Sigmoid colon (tissue), 7 donors: ENCODE measurements around the gene NETO2. TPM values are rescaled to one million over a fixed set of nuclear protein-coding genes. Genes with fewer than 3 reads are reported as not detected.
"Not testable (repeated sequence)": the region's sequence is repeated elsewhere in the genome, so short reads cannot be mapped to it uniquely, and the experiment has no call there.

Experiments used
- DNase-seq: peaks from one replicate; pipeline ENCODE4 v3.0.0-alpha.2; 2019
- H3K27ac ChIP-seq, 4 donors: fragments of 200-600 bp; sonication (generic); one replicate each; pipeline ENCODE4 v1.5.1; 2016 to 2019; ENCODE audit warnings: mild to moderate bottlenecking in 1 of 4
- H3K27me3 ChIP-seq, 3 donors: fragments of 200-600 bp; sonication (generic); one replicate each; pipeline ENCODE4 v1.5.1; 2019; ENCODE audit warnings: mild to moderate bottlenecking in 1 of 3
- H3K36me3 ChIP-seq, 4 donors: fragments of 200-600 bp; sonication (generic); one replicate each; pipeline ENCODE4 v1.5.1; 2016 to 2019
- H3K4me1 ChIP-seq, 4 donors: fragments of 200-600 bp; sonication (generic); one replicate each; pipeline ENCODE4 v1.5.1; 2017 to 2019
- H3K4me3 ChIP-seq, 4 donors: fragments of 200-600 bp; sonication (generic); one replicate each; pipeline ENCODE4 v1.5.1; 2017 to 2019; ENCODE audit warnings: mild to moderate bottlenecking in 2 of 4, moderate library complexity in 1 of 4
- H3K9me3 ChIP-seq, 4 donors: fragments of 200-600 bp in 3 of 4; sonication (generic) in 3 of 4; one replicate each; pipeline versions ENCODE4 v1.5.1 to v1.6.1; 2013 to 2019
- CTCF ChIP-seq, 4 experiments: fragments of 450-650 bp in 3 of 4; fragments of 200-600 bp in 1 of 4; IDR thresholded peaks; one replicate each; pipeline ENCODE4 v1.5.1; 2016 to 2019; ENCODE audit warnings: antibody characterized with exemption in 4 of 4, mild to moderate bottlenecking in 3 of 4, moderate library complexity in 2 of 4
- EP300 ChIP-seq, 4 donors: sonication (generic); formaldehyde crosslinking; IDR thresholded peaks; one replicate each; pipeline ENCODE4 v1.6.1; 2017; ENCODE audit warnings: antibody characterized with exemption in 4 of 4
- POLR2A ChIP-seq, 2 donors: fragments of 450-650 bp; IDR thresholded peaks; one replicate each; pipeline ENCODE4 v1.6.1; 2016; ENCODE audit warnings: antibody characterized with exemption in 2 of 2, mild to moderate bottlenecking in 2 of 2, moderate library complexity in 2 of 2
- POLR2AphosphoS5 ChIP-seq, 4 donors: sonication (generic); formaldehyde crosslinking; IDR thresholded peaks; one replicate each; pipeline ENCODE4 v1.6.1; 2017; ENCODE audit warnings: antibody characterized with exemption in 4 of 4
- WGBS, 2 donors: extraction: QIAGEN DNeasy Blood & Tissue Kit; methylation state at CpG; one replicate each; pipeline ENCODE4 v1.1.7; 2013; 5-methylcytosine and 5-hydroxymethylcytosine counted together
- intact Hi-C: fragments of 100-400 bp; cut with DNase I; formaldehyde crosslinking; loops from one replicate; pipeline ENCODE4 v1.15.1; 2023
- polyA plus RNA-seq, 3 donors: library from polyadenylated mRNA; stranded (reverse); fragments of 200-250 nt; gene quantifications; one replicate each; pipeline ENCODE4 v1.2.3, GENCODE V29; 2013
- total RNA-seq, 4 donors: library from RNA; depleted of rRNA; stranded (reverse); fragments of >200 nt; gene quantifications; one replicate each; pipeline ENCODE4 v1.1.0, GENCODE V29; 2016
- donor health status: healthy with polysubstance abuse.
- donor health status: Bipolar disorder and iron deficiency.
- donor health status: healthy.

NETO2 gene
- total and polyA plus RNA-seq, 7 donors = 0.28 to 7.1 (median 0.95) TPM

GRCh38 chr16:47156680-47157215 is 13.0 kb upstream of the NETO2 start:
- intact Hi-C loops = no loop called here
- Histone ChIP-seq H3K27ac (no peak overlapping the region), H3K4me3 (no peak overlapping the region), H3K9me3 (peaks cover 0 to 5% (median 1%) of the 10 kb centered on the region in 4 donors), H3K27me3 (no peaks in the 10 kb centered on the region), H3K4me1 (no peaks in the 10 kb centered on the region), H3K36me3 (peaks cover 0 to 70% (median 7%) of the 10 kb centered on the region in 4 donors)
- WGBS, 2 donors = 94 to 97% methylated on average over 3 of the region's 3 CpGs
- TF ChIP-seq CTCF (IDR thresholded peaks at IDR 0.05) = no peak
- no peak for TF ChIP-seq POLR2AphosphoS5 (IDR thresholded peaks at IDR 0.05)
- no peak for TF ChIP-seq POLR2A (IDR thresholded peaks at IDR 0.05)
- no peak for TF ChIP-seq EP300 (IDR thresholded peaks at IDR 0.05)
- DNase-seq = no peak

DNA sequence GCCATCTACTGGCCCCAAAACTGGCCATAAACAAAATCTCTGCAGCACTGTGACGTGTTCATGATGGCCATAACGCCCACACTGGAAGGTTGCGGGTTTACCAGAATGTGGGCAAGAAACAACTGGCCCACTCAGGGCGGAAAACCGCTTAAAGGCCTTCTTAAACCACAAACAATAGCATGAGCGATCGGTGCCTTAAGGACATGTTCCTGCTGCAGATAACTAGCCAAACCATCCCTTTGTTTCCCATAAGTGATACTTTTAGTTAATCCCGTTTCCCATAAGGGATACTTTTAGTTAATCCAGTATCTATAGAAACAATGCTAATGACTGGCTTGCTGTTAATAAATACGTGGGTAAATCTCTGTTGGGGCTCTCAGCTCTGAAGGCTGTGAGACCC is 8.8 kb upstream of the NETO2 start:
- H3K4me1 ChIP-seq, intact Hi-C loops, DNase-seq, H3K4me3 ChIP-seq, H3K27ac ChIP-seq, H3K27me3 ChIP-seq, H3K9me3 ChIP-seq: not testable (repeated sequence)
- peaks cover 0 to 37% (median 3%) of the 10 kb centered on the region in 4 donors for H3K36me3 ChIP-seq
- 96 to 97% methylated on average over 9 of the region's 9 CpGs for WGBS, 2 donors

- TF ChIP-seq POLR2A (IDR thresholded peaks at IDR 0.05) (no peak), POLR2AphosphoS5 (IDR thresholded peaks at IDR 0.05) (no peak), EP300 (IDR thresholded peaks at IDR 0.05) (no peak), CTCF (IDR thresholded peaks at IDR 0.05) (no peak)
- Histone ChIP-seq H3K9me3 (peaks cover 0 to 5% (median 1%) of the 10 kb centered on the region in 4 donors), H3K27me3 (peaks cover 0 to 4% (median under 1%) of the 10 kb centered on the region in 3 donors), H3K4me3 (no peak overlapping the region), H3K36me3 (peaks cover 0 to 22% (median 0%) of the 10 kb centered on the region in 4 donors), H3K4me1 (no peaks in the 10 kb centered on the region), H3K27ac (no peak overlapping the region)
- no peak for DNase-seq
- 92 to 97% methylated on average over 3 of the region's 3 CpGs for WGBS, 2 donors
- intact Hi-C loops = no loop called here
These were observed 6.3 kb upstream of the NETO2 start for GRCh38 chr16:47150067-47150466.

DNA sequence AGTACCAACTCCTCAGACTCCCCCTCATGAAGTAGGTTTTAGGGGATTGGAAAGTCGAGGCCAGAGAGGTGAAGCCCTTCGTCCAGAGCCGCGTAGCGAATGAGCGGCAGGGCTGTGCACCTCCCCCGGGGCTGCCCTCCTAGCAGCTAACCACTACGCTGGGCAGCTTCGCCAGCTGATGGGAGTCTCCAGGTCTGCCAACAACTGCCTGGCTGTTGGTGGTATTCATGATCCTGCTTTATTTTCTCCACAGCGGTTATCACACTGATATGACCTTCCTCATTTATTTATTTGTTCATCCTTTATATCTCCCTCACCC is 773 bp upstream of the NETO2 start:
- H3K36me3 ChIP-seq = no peaks in the 10 kb centered on the region
- peaks cover 10 to 47% (median 30%) of the 10 kb centered on the region in 3 donors for H3K27me3 ChIP-seq
- no peak for DNase-seq
- H3K27ac ChIP-seq = no peak overlapping the region
- 4 to 18% methylated on average over 10 of the region's 10 CpGs for WGBS, 2 donors
- H3K4me1 ChIP-seq = peaks cover 0 to 28% (median 24%) of the 10 kb centered on the region in 4 donors
- TF ChIP-seq EP300 (IDR thresholded peaks at IDR 0.05) (no peak), CTCF (IDR thresholded peaks at IDR 0.05) (peak in 1 of 4 experiments; percentile 4)
- H3K9me3 ChIP-seq = no peaks in the 10 kb centered on the region
- H3K4me3 ChIP-seq = peak overlapping the region in 3 of 4 donors; percentile 41 to 52 (median 50)
- intact Hi-C loops = loop anchor here (10.0 kb wide), 1 partner anchor 910 kb away; no protein-coding TSS in a partner anchor

- Histone ChIP-seq H3K36me3 (no peaks in the 10 kb centered on the region), H3K9me3 (no peaks in the 10 kb centered on the region), H3K4me3 (peak overlapping the region in 3 of 4 donors; percentile 41 to 52 (median 50)), H3K27me3 (peaks cover 10 to 47% (median 30%) of the 10 kb centered on the region in 3 donors), H3K4me1 (peaks cover 0 to 28% (median 24%) of the 10 kb centered on the region in 4 donors), H3K27ac (peak overlapping the region in 1 of 4 donors; percentile 29)
- DNase-seq = no peak
- no peak for TF ChIP-seq POLR2A (IDR thresholded peaks at IDR 0.05)
- peak in 1 of 4 experiments; percentile 26 for TF ChIP-seq CTCF (IDR thresholded peaks at IDR 0.05)
- TF ChIP-seq POLR2AphosphoS5 (IDR thresholded peaks at IDR 0.05) = no peak
- TF ChIP-seq EP300 (IDR thresholded peaks at IDR 0.05) = no peak
- 0 to 1% methylated on average over 111 of the region's 111 CpGs for WGBS, 2 donors
- intact Hi-C loops = loop anchor here (10.0 kb wide), 1 partner anchor 912 kb away; no protein-coding TSS in a partner anchor
These were observed 696 bp downstream of the NETO2 start for GRCh38 chr16:47142821-47143676.
